H9 (cell line): ENCODE results near the gene RYR3. TPM values are rescaled to one million over a fixed set of nuclear protein-coding genes. Genes with fewer than 3 reads are reported as not detected.

ENCODE experiments used
- DNase-seq: peaks from one replicate; pipeline ENCODE4 v3.0.0-alpha.2; 2017
- H2AFZ ChIP-seq: one replicate; pipeline ENCODE4 v1.6.1; 2013; ENCODE audit warnings: mild to moderate bottlenecking, low read length, control low read depth, moderate library complexity
- H2AK5ac ChIP-seq: 2 replicates; pipeline ENCODE4 v1.6.1; 2013; ENCODE audit warnings: low read length, control low read depth, mixed read lengths; ENCODE audit not compliant: insufficient read length
- H2BK120ac ChIP-seq: one replicate; pipeline ENCODE4 v1.6.1; 2013; ENCODE audit warnings: low read depth, mild to moderate bottlenecking, low read length, control low read depth, inconsistent platforms; ENCODE audit not compliant: poor library complexity, severe bottlenecking
- H2BK12ac ChIP-seq: 2 replicates; pipeline ENCODE4 v1.6.1; 2013; ENCODE audit warnings: low read length, control low read depth, mixed read lengths, low read depth; ENCODE audit not compliant: insufficient read length
- H2BK15ac ChIP-seq: 2 replicates; pipeline ENCODE4 v1.6.1; 2013; ENCODE audit warnings: low read depth, low read length, control low read depth
- H2BK20ac ChIP-seq: one replicate; pipeline ENCODE4 v1.6.1; 2013; ENCODE audit warnings: low read depth, mild to moderate bottlenecking, low read length, control low read depth, inconsistent platforms; ENCODE audit not compliant: poor library complexity, severe bottlenecking
- H2BK5ac ChIP-seq: 2 replicates; pipeline ENCODE4 v1.6.1; 2013; ENCODE audit warnings: low read length, control low read depth, mixed read lengths; ENCODE audit not compliant: insufficient read length
- H3K14ac ChIP-seq: 2 replicates; pipeline ENCODE4 v1.6.1; 2013; ENCODE audit warnings: low read length, control low read depth; ENCODE audit not compliant: insufficient read depth
- H3K18ac ChIP-seq: 2 replicates; pipeline ENCODE4 v1.6.1; 2013; ENCODE audit warnings: low read depth, mild to moderate bottlenecking, mixed read lengths, low read length, control low read depth; ENCODE audit not compliant: insufficient read length
- H3K23ac ChIP-seq: 2 replicates; pipeline ENCODE4 v1.6.1; 2013; ENCODE audit warnings: low read length, control low read depth, mixed read lengths, low read depth; ENCODE audit not compliant: insufficient read length
- H3K23me2 ChIP-seq: 2 replicates; pipeline ENCODE4 v1.6.1; 2013; ENCODE audit warnings: low read depth, mild to moderate bottlenecking, mixed read lengths, low read length, control low read depth; ENCODE audit not compliant: insufficient read length, poor library complexity, severe bottlenecking
- H3K27ac ChIP-seq: 2 replicates; pipeline ENCODE4 v1.5.1; 2013; ENCODE audit warnings: low read length, control low read depth, mixed read lengths, low read depth; ENCODE audit not compliant: insufficient read length
- H3K27me3 ChIP-seq: 2 replicates; pipeline ENCODE4 v1.6.1; 2013; ENCODE audit warnings: low read length, control low read depth, inconsistent platforms; ENCODE audit not compliant: insufficient read depth
- H3K4ac ChIP-seq: 2 replicates; pipeline ENCODE4 v1.6.1; 2013; ENCODE audit warnings: low read depth, mild to moderate bottlenecking, control low read depth, inconsistent platforms, low read length, moderate library complexity
- H3K4me1 ChIP-seq: 2 replicates; pipeline ENCODE4 v1.6.1; 2013; ENCODE audit warnings: low read length, control low read depth, inconsistent platforms; ENCODE audit not compliant: insufficient read depth
- H3K4me2 ChIP-seq: 2 replicates; pipeline ENCODE4 v1.6.1; 2013; ENCODE audit warnings: low read length, control low read depth, mixed read lengths; ENCODE audit not compliant: insufficient read length, insufficient read depth
- H3K56ac ChIP-seq: 2 replicates; pipeline ENCODE4 v1.6.1; 2013; ENCODE audit warnings: low read depth, mild to moderate bottlenecking, mixed read lengths, low read length, control low read depth; ENCODE audit not compliant: insufficient read length
- H3K79me1 ChIP-seq: 2 replicates; pipeline ENCODE4 v1.6.1; 2013; ENCODE audit warnings: low read depth, mild to moderate bottlenecking, moderate library complexity, low read length, control low read depth, inconsistent platforms; ENCODE audit not compliant: insufficient read depth, poor library complexity, severe bottlenecking
- H3K79me2 ChIP-seq: 2 replicates; pipeline ENCODE4 v1.6.1; 2013; ENCODE audit warnings: low read length, control low read depth, inconsistent platforms; ENCODE audit not compliant: insufficient read depth
- H3K9ac ChIP-seq: 2 replicates; pipeline ENCODE4 v1.6.1; 2013; ENCODE audit warnings: low read length, control low read depth, mixed read lengths; ENCODE audit not compliant: insufficient read length; ENCODE audit errors: extremely low read depth
- H3K9me3 ChIP-seq: one replicate; pipeline ENCODE4 v1.6.1; 2013; ENCODE audit warnings: low read depth, low read length, inconsistent platforms; ENCODE audit not compliant: control insufficient read depth
- H3T11ph ChIP-seq: one replicate; pipeline ENCODE4 v1.6.1; 2013; ENCODE audit warnings: mild to moderate bottlenecking, low read length, control low read depth, inconsistent platforms
- H4K20me1 ChIP-seq: one replicate; pipeline ENCODE4 v1.6.1; 2013; ENCODE audit not compliant: control insufficient read depth, insufficient read length, insufficient read depth
- H4K5ac ChIP-seq: 2 replicates; pipeline ENCODE4 v1.6.1; 2013; ENCODE audit warnings: low read depth, mild to moderate bottlenecking, mixed read lengths, low read length, control low read depth; ENCODE audit not compliant: insufficient read length
- H4K8ac ChIP-seq: replicated peaks from 2 replicates; pipeline ENCODE4 v1.6.1; 2013; ENCODE audit warnings: low read length, control low read depth, mixed read lengths, low read depth; ENCODE audit not compliant: insufficient read length
- H4K91ac ChIP-seq: 2 replicates; pipeline ENCODE4 v1.6.1; 2013; ENCODE audit warnings: low read depth, mild to moderate bottlenecking, moderate library complexity, mixed read lengths, low read length, control low read depth; ENCODE audit not compliant: insufficient read length
- H3K27ac Mint-ChIP-seq, 3 experiments: 2 replicates in 2 of 3; 3 replicates in 1 of 3; pipeline ENCODE4 v1.8.0; 2020 to 2021; ENCODE audit warnings: mixed read lengths in 3 of 3, mild to moderate bottlenecking in 1 of 3, moderate library complexity in 1 of 3
- H3K27me3 Mint-ChIP-seq: 2 replicates; pipeline ENCODE4 v1.8.0; 2021; ENCODE audit warnings: low read depth, mild to moderate bottlenecking, moderate library complexity, mixed read lengths
- H3K36me3 Mint-ChIP-seq, 3 experiments: 2 replicates in 2 of 3; 3 replicates in 1 of 3; pipeline ENCODE4 v1.8.0; 2020 to 2021; ENCODE audit warnings: low read depth in 3 of 3, mixed read lengths in 3 of 3; ENCODE audit not compliant: insufficient read depth in 1 of 3
- H3K4me1 Mint-ChIP-seq, 2 experiments: 2 replicates each; pipeline ENCODE4 v1.8.0; 2020; ENCODE audit warnings: mixed read lengths in 2 of 2
- H3K4me3 Mint-ChIP-seq, 2 experiments: 2 replicates in 1 of 2; 3 replicates in 1 of 2; pipeline ENCODE4 v1.8.0; 2020 to 2021; ENCODE audit warnings: mild to moderate bottlenecking in 2 of 2, mixed read lengths in 2 of 2, moderate library complexity in 1 of 2
- H3K9me3 Mint-ChIP-seq, 2 experiments: 2 replicates in 1 of 2; 3 replicates in 1 of 2; pipeline ENCODE4 v1.8.0; 2020; ENCODE audit warnings: mild to moderate bottlenecking in 2 of 2, mixed read lengths in 2 of 2, moderate library complexity in 1 of 2
- WGBS: extraction: QIAGEN DNeasy Blood & Tissue Kit; methylation state at CpG from one replicate; pipeline ENCODE4 v1.1.7; 2013; ENCODE audit warnings: missing lambda C conversion rate, low lambda C conversion rate, mixed read lengths; ENCODE audit not compliant: insufficient read length; ENCODE audit errors: extremely low coverage; 5-methylcytosine and 5-hydroxymethylcytosine counted together
- total RNA-seq: library from RNA; stranded (reverse); gene quantifications from 2 replicates; pipeline ENCODE4 v1.2.1, GENCODE V29; 2021
- TF ChIP-seq, protein P1 (sequence below): fragments of 200-600 bp; sonication (generic); conservative IDR thresholded peaks from 3 replicates; pipeline ENCODE4 v1.8.0; 2021; ENCODE audit warnings: antibody characterized with exemption, mild to moderate bottlenecking

The RYR3 gene
- total RNA-seq, 1 experiment from 2014 or later, result 0.85 TPM

DNA sequence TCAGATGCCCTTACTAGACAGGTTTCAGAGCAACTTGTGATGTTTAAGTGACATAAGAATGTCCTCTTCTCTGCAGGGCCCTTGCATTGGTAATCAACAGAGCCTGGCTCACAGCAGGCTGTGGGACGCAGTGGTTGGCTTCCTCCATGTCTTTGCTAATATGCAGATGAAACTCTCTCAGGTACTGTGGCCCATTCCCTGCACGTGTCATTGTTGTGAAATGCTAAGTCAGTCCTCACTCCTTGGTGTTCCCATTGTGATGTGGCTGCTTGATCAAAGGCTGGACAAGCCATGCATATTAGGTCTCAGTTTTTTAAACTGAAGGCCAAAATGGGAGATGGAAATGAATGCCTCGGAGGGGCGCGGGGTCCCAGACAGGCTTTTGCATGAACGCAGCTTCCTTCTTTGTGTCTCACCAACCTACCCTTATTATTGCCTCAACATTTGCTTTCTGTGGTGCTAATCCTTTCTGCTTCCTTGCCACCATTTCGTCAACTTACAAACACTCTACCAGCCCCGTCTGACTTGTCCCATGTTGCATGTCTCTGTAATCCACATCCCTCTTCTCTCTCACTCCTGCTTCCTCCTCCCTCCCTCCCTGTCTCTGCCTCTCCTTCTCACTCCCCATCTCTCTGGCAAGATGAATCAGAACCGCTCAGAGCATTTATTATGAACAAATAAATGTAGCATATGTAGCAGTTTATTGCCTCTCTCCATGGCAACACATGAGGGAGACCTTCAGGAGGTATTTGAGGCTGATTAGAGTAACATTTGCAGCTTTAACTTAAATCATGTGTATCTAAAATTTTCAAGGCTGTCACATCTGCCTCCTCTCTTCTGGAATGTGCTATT is 524.4 kb downstream of the RYR3 start:
- no peak overlapping the region for H3K23ac ChIP-seq
- no peak overlapping the region for H3K56ac ChIP-seq
- TF ChIP-seq, protein P1, sequence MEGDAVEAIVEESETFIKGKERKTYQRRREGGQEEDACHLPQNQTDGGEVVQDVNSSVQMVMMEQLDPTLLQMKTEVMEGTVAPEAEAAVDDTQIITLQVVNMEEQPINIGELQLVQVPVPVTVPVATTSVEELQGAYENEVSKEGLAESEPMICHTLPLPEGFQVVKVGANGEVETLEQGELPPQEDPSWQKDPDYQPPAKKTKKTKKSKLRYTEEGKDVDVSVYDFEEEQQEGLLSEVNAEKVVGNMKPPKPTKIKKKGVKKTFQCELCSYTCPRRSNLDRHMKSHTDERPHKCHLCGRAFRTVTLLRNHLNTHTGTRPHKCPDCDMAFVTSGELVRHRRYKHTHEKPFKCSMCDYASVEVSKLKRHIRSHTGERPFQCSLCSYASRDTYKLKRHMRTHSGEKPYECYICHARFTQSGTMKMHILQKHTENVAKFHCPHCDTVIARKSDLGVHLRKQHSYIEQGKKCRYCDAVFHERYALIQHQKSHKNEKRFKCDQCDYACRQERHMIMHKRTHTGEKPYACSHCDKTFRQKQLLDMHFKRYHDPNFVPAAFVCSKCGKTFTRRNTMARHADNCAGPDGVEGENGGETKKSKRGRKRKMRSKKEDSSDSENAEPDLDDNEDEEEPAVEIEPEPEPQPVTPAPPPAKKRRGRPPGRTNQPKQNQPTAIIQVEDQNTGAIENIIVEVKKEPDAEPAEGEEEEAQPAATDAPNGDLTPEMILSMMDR, result no peak
- no peak overlapping the region for H2BK12ac ChIP-seq
- H4K8ac ChIP-seq, result no peak overlapping the region
- no peak overlapping the region for H2BK20ac ChIP-seq
- no peak overlapping the region for H3T11ph ChIP-seq
- no CpG with 5 or more reads among the region's 9 CpGs for WGBS
- no peak overlapping the region for H2BK5ac ChIP-seq
- DNase-seq, result peak; percentile 83
- H3K27me3 ChIP-seq, result no peaks in the 10 kb centered on the region
- H3K4ac ChIP-seq, result no peak overlapping the region
- H2AK5ac ChIP-seq, result no peak overlapping the region
- Mint-ChIP-seq H3K27ac (peak overlapping the region; percentile 24 to 83 (median 58)), H3K4me3 (peak overlapping the region; percentile 11 to 47), H3K4me1 (peaks cover 23 to 25% of the 10 kb centered on the region in 2 experiments), H3K36me3 (peaks cover 1 to 4% (median 2%) of the 10 kb centered on the region in 3 experiments; a peak in 3 of 7 replicates), H3K9me3 (peaks cover 0 to 3% of the 10 kb centered on the region in 2 experiments; a peak in 1 of 5 replicates), H3K27me3 (peaks cover 19% of the 10 kb centered on the region)
- H2AFZ ChIP-seq, result no peak overlapping the region
- no peaks in the 10 kb centered on the region for H3K9me3 ChIP-seq
- peaks cover 8% of the 10 kb centered on the region; the same call in 1 of the 2 replicates for H3K4me1 ChIP-seq
- peak overlapping the region; percentile 27 for H3K4me2 ChIP-seq
- H3K18ac ChIP-seq, result no peak overlapping the region
- H3K79me2 ChIP-seq, result no peaks in the 10 kb centered on the region
- H3K79me1 ChIP-seq, result no peaks in the 10 kb centered on the region
- no peak overlapping the region for H3K9ac ChIP-seq
- H4K5ac ChIP-seq, result no peak overlapping the region
- no peak overlapping the region for H2BK120ac ChIP-seq
- H3K14ac ChIP-seq, result no peak overlapping the region
- no peak overlapping the region for H2BK15ac ChIP-seq
- H4K20me1 ChIP-seq, result no peaks in the 10 kb centered on the region
- no peaks in the 10 kb centered on the region for H3K23me2 ChIP-seq
- H4K91ac ChIP-seq, result no peak overlapping the region
- no peak overlapping the region for H3K27ac ChIP-seq
